Omental fat pad (tissue), 4 donors: Measurements from ENCODE around the gene DNAH3. TPM values are rescaled to one million over a fixed set of nuclear protein-coding genes. Genes with fewer than 3 reads are reported as not detected.

Experiments
- ATAC-seq: fragments of 150-250 bp; one replicate; pipeline ENCODE4 v1.9.1; 2016; ENCODE audit warnings: mild to moderate bottlenecking, moderate library complexity; ENCODE audit not compliant: low FRiP score
- DNase-seq: peaks from one replicate; pipeline ENCODE4 v3.0.0-alpha.2; 2019; ENCODE audit warnings: low spot score
- total RNA-seq, 4 donors: library from RNA; depleted of rRNA; stranded (reverse); fragments of >200 nt; gene quantifications; one replicate each; pipeline ENCODE4 v1.1.0, GENCODE V29; 2016
- TF ChIP-seq, protein P1 (sequence below), 3 donors: fragments of 450-650 bp; IDR thresholded peaks; one replicate each; pipeline ENCODE4 v1.5.1; 2016 to 2017; ENCODE audit warnings: antibody characterized with exemption in 3 of 3, mild to moderate bottlenecking in 3 of 3, moderate library complexity in 2 of 3

The DNAH3 gene
- total RNA-seq, 4 donors from 2014 or later: 0.12 TPM; not detected in 3

GRCh38 chr16:21038197-21038596 is 112.4 kb downstream of the DNAH3 start:
- DNase-seq: no peak
- TF ChIP-seq, protein P1, sequence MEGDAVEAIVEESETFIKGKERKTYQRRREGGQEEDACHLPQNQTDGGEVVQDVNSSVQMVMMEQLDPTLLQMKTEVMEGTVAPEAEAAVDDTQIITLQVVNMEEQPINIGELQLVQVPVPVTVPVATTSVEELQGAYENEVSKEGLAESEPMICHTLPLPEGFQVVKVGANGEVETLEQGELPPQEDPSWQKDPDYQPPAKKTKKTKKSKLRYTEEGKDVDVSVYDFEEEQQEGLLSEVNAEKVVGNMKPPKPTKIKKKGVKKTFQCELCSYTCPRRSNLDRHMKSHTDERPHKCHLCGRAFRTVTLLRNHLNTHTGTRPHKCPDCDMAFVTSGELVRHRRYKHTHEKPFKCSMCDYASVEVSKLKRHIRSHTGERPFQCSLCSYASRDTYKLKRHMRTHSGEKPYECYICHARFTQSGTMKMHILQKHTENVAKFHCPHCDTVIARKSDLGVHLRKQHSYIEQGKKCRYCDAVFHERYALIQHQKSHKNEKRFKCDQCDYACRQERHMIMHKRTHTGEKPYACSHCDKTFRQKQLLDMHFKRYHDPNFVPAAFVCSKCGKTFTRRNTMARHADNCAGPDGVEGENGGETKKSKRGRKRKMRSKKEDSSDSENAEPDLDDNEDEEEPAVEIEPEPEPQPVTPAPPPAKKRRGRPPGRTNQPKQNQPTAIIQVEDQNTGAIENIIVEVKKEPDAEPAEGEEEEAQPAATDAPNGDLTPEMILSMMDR (IDR thresholded peaks at IDR 0.05): no peak
- ATAC-seq: no peak

- no peak for DNase-seq
- no peak for ATAC-seq
- TF ChIP-seq, protein P1 (IDR thresholded peaks at IDR 0.05): no peak
Measured at GRCh38 chr16:21037736-21038135, 112.9 kb downstream of the DNAH3 start.

GRCh38 chr16:21037168-21037567 is 113.5 kb downstream of the DNAH3 start:
- DNase-seq (no peak), ATAC-seq (no peak)
- TF ChIP-seq, protein P1 (IDR thresholded peaks at IDR 0.05): no peak

DNA sequence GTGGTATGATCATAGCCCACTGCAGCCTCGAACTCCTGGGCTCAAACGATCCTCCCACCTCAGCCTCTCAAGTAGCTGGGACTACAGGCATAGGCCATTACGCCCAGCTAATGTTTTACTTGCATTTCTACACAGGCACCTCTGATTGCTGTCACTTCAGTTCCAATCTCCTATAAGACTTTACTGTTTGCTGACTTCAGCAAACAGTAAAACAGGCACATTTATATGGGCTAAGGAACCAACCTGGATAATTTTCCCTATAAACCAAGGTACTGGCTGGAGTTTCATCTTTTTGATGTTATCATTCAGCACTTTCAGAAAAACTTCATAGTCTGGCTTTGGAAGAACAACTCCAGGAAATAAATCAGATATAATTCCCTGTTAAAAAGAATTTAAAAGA is 114.2 kb downstream of the DNAH3 start:
- TF ChIP-seq, protein P1 (IDR thresholded peaks at IDR 0.05): no peak
- no peak for ATAC-seq

GRCh38 chr16:21033704-21034103 is 116.9 kb downstream of the DNAH3 start:
- ATAC-seq: no peak
- TF ChIP-seq, protein P1 (IDR thresholded peaks at IDR 0.05): no peak
- DNase-seq: no peak

More for the DNA sequence above, 114.2 kb downstream of the DNAH3 start:
- DNase-seq: no peak

DNA sequence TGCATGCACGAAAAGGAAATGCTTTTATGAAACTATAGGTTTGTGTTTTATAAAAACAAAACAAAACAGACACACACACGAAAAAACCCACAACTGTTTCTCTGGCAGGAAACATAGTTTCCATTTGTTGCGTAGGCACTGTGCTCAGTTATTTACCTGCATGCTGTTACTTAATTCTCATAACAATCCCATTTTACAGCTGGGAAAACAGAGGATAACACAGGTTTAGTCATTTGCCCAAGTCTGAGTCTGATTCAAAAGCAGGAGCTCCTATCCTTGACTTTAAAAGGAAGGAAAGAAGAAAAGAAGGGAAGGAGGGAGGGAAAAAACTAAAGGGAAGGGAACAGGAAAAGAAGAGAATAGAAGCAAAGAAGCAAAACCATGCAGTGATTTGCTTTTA is 117.4 kb downstream of the DNAH3 start:
- ATAC-seq: no peak
- DNase-seq: no peak
- TF ChIP-seq, protein P1 (IDR thresholded peaks at IDR 0.05): no peak

DNA sequence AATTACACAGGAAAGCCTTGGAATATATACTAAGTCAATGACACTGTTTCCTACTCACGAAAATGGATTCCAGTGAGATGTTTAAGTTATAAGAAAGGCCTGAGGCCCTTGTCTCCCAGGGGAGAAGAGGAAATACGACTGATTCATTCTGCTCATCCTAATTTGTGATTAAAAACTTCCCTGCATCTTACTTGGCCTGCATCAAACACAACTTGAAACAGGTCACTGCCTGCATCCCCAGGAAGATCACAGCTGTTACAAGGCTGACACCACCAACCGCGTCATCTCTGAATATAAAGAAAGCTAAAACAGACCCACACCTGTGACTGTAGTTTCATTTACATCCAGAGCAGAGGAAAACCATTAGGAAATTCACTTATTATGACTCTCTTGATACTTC is 121.9 kb downstream of the DNAH3 start:
- ATAC-seq (no peak), DNase-seq (no peak)
- TF ChIP-seq, protein P1 (IDR thresholded peaks at IDR 0.05): no peak
